Coronary artery (tissue), 2 donors: Measurements from ENCODE around the gene VAMP3.

Experiments used
- DNase-seq: peaks from one replicate; pipeline ENCODE4 v3.0.0-alpha.2; 2017; ENCODE audit warnings: low spot score
- H3K27ac ChIP-seq, 2 donors: fragments of 200-600 bp; sonication (generic); one replicate each; pipeline ENCODE4 v1.5.1; 2016 to 2019
- H3K4me3 ChIP-seq: fragments of 200-600 bp; sonication (generic); 2 replicates; pipeline ENCODE4 v1.5.1; 2016; ENCODE audit warnings: mild to moderate bottlenecking, moderate library complexity
- CTCF ChIP-seq: fragments of 200-600 bp; sonication (generic); IDR thresholded peaks from one replicate; pipeline ENCODE4 v1.5.1; 2019; ENCODE audit warnings: antibody characterized with exemption

VAMP3 gene

GRCh38 chr1:7808253-7808844, 37.3 kb downstream of the VAMP3 start:
- no peak for DNase-seq
- H3K4me3 ChIP-seq: no peak overlapping the region
- TF ChIP-seq CTCF: peak; percentile 25
- no peak overlapping the region for H3K27ac ChIP-seq

GRCh38 chr1:7809742-7810141, 38.6 kb downstream of the VAMP3 start:
- H3K27ac ChIP-seq: no peak overlapping the region
- no peak for TF ChIP-seq CTCF
- no peak for DNase-seq
- no peak overlapping the region for H3K4me3 ChIP-seq

GRCh38 chr1:7810395-7810794, 39.3 kb downstream of the VAMP3 start:
- Histone ChIP-seq H3K4me3 (no peak overlapping the region), H3K27ac (no peak overlapping the region)
- DNase-seq: no peak
- TF ChIP-seq CTCF: no peak

GRCh38 chr1:7811476-7811875, 40.4 kb downstream of the VAMP3 start:
- no peak overlapping the region for H3K4me3 ChIP-seq
- DNase-seq: no peak
- no peak for TF ChIP-seq CTCF
- H3K27ac ChIP-seq: no peak overlapping the region

- no peak for TF ChIP-seq CTCF
- Histone ChIP-seq H3K27ac (no peak overlapping the region), H3K4me3 (no peak overlapping the region)
- no peak for DNase-seq
Observed at GRCh38 chr1:7813677-7814373, 42.7 kb downstream of the VAMP3 start.

GRCh38 chr1:7821282-7821681, 50.2 kb downstream of the VAMP3 start:
- no peak for TF ChIP-seq CTCF
- Histone ChIP-seq H3K4me3 (no peak overlapping the region), H3K27ac (no peak overlapping the region)
- DNase-seq: no peak

GRCh38 chr1:7824701-7825100, 53.6 kb downstream of the VAMP3 start:
- no peak overlapping the region for H3K27ac ChIP-seq
- no peak overlapping the region for H3K4me3 ChIP-seq
- TF ChIP-seq CTCF: no peak
- DNase-seq: no peak
